ENCODE measurements around the gene LLPH. TPM values are rescaled to one million over a fixed set of nuclear protein-coding genes. Genes with fewer than 3 reads are reported as not detected.

Gene LLPH
- total and polyA plus RNA-seq, 9 donors = 3.3 to 56.0 (median 21.5) TPM

DNA sequence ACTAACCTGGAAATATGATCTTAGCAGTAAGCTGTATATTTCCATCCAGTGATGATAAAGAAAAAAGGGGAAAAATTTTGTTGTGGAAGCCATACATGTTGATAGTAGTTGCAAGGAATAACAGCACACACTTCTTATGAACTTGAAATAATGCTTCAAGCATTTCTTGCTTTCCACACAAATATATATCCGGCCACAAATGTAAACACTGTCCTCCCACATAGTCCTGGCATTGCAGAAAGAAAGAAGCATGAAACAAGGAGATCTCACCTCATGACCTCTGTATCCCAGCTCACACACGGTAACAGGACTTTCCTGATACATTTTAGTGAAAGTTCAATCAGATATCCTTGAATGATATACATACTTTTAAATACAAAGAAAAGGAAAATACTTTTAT, 56.0 kb downstream of the LLPH start:
- Histone ChIP-seq H3K9me3 (no peaks in the 10 kb centered on the region), H3K36me3 (no peaks in the 10 kb centered on the region), H3K27ac (no peak overlapping the region), H3K4me3 (no peak overlapping the region), H3K4me1 (ENCODE audit: insufficient read depth) (peaks cover 7% of the 10 kb centered on the region), H3K27me3 (no peaks in the 10 kb centered on the region)
- TF ChIP-seq CTCF (IDR thresholded peaks at IDR 0.05) = no peak
- TF ChIP-seq EP300 (IDR thresholded peaks at IDR 0.05) = no peak
- TF ChIP-seq POLR2A (IDR thresholded peaks at IDR 0.05) = no peak
- intact Hi-C loops (cut with DNase I) = no loop called here
- DNase-seq = no peak
- 15 to 17% (median 17%) methylated on average over 2 of the region's 2 CpGs for WGBS, 3 donors

DNA sequence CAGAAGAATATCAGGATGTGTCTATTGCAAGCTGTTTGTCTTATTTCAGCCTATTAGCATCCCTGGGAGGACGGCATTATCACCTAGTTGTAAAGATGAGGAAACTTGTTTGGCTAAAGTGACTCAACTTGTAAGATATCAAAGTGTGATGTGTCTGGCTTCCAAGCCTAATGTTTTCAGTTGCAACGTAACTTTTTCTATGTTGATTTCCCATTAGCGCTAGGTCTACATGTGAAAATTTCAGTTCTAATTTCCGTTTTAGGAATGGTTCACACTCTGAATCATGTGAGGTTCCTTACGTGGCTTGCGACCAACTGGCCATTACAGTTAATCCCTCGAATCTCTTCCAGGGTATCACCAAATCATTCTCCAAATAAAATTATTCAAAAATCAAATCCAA, 58.0 kb downstream of the LLPH start:
- no peaks in the 10 kb centered on the region for H3K36me3 ChIP-seq
- no peak overlapping the region for H3K27ac ChIP-seq
- H3K4me3 ChIP-seq = no peak overlapping the region
- DNase-seq = no peak
- H3K27me3 ChIP-seq = no peaks in the 10 kb centered on the region
- no peaks in the 10 kb centered on the region for H3K9me3 ChIP-seq
- TF ChIP-seq POLR2A (IDR thresholded peaks at IDR 0.05) (no peak), EP300 (IDR thresholded peaks at IDR 0.05) (no peak), CTCF (IDR thresholded peaks at IDR 0.05) (no peak)
- intact Hi-C loops (cut with DNase I) = no loop called here
- 79 to 88% (median 84%) methylated on average over 7 of the region's 7 CpGs for WGBS, 3 donors
- peaks cover 7% of the 10 kb centered on the region for H3K4me1 ChIP-seq (ENCODE audit: insufficient read depth)

GRCh38 chr12:66072135-66072534, 58.4 kb downstream of the LLPH start:
- WGBS, 3 donors = 82 to 95% (median 90%) methylated on average over 2 of the region's 2 CpGs
- intact Hi-C loops (cut with DNase I) = no loop called here
- no peaks in the 10 kb centered on the region for H3K27me3 ChIP-seq
- H3K27ac ChIP-seq = no peak overlapping the region
- no peaks in the 10 kb centered on the region for H3K9me3 ChIP-seq
- H3K4me3 ChIP-seq = no peak overlapping the region
- H3K36me3 ChIP-seq = no peaks in the 10 kb centered on the region
- peaks cover 7% of the 10 kb centered on the region for H3K4me1 ChIP-seq (ENCODE audit: insufficient read depth)
- TF ChIP-seq CTCF (IDR thresholded peaks at IDR 0.05) = no peak
- no peak for TF ChIP-seq POLR2A (IDR thresholded peaks at IDR 0.05)
- TF ChIP-seq EP300 (IDR thresholded peaks at IDR 0.05) = no peak
- no peak for DNase-seq

- H3K9me3 ChIP-seq = no peaks in the 10 kb centered on the region
- no peaks in the 10 kb centered on the region for H3K27me3 ChIP-seq
- WGBS, 3 donors = 71 to 89% (median 88%) methylated on average over 1 of the region's 1 CpG
- H3K4me1 ChIP-seq (ENCODE audit: insufficient read depth) = peaks cover 7% of the 10 kb centered on the region
- DNase-seq = no peak
- intact Hi-C loops (cut with DNase I) = no loop called here
- no peak for TF ChIP-seq EP300 (IDR thresholded peaks at IDR 0.05)
- TF ChIP-seq POLR2A (IDR thresholded peaks at IDR 0.05) = no peak
- no peak for TF ChIP-seq CTCF (IDR thresholded peaks at IDR 0.05)
- no peaks in the 10 kb centered on the region for H3K36me3 ChIP-seq
- peak overlapping the region in 1 of 2 donors; percentile 1 for H3K27ac ChIP-seq
- no peak overlapping the region for H3K4me3 ChIP-seq
These were observed 59.0 kb downstream of the LLPH start for GRCh38 chr12:66071549-66071948.
